NCI-H2107 (cell line): ENCODE data around the gene ALK.
"Not testable (repeated sequence)": the region's sequence is repeated elsewhere in the genome, so short reads cannot be mapped to it uniquely, and the experiment has no call there.

ENCODE experiments used
- DNase-seq: peaks from one replicate; lab custom pipeline; 2025; lab: John Stamatoyannopoulos, UW

The ALK gene

DNA sequence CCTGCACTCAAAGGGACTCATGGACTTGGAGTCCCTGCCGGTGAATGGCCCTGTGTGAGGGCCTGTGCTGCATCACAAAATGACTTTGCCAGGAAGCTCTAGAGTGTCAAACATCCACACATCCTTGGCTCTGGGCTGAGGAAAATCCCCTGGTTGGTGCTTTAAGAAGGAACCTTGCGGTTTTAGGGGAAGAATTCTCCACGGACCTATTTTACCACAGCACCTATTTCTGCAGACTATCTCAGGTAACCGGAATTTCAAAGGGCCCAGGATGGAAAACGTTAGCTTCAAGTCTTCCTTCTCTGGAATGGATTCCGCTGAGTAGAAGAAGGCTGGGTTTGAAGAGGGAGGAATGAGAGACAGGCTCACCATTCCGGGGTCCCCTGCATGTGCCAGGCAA, 166.2 kb downstream of the ALK start:
- DNase-seq, result no peak

GRCh38 chr2:29753671-29754444, 167.5 kb downstream of the ALK start:
- no peak for DNase-seq

- DNase-seq, result no peak
Observed at GRCh38 chr2:29751390-29751789, 170.0 kb downstream of the ALK start.

- not testable (repeated sequence) for DNase-seq
Observed at GRCh38 chr2:29750463-29750862, 170.9 kb downstream of the ALK start.

DNA sequence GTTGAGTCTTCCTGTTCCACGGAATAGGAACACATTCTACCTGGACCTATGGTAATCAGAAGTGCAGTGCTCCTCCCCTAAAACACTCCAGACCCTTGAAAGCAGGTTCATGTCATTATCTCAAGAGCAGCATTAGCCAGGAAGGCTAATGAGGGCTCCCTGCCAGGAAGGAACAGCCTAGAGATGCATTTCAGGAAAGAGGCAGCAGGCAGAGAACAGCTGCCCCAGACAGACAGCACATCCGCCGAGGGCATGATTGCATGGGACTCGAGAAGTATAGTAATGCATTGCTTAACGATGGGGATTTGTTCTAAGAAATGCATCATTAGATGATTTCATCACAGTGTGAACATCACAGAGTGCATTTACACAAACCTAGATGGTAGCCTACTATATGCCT, 171.5 kb downstream of the ALK start:
- no peak for DNase-seq

GRCh38 chr2:29749041-29749440, 172.3 kb downstream of the ALK start:
- DNase-seq, result no peak

- no peak for DNase-seq
Observed at GRCh38 chr2:29747786-29748470, 173.5 kb downstream of the ALK start.

DNA sequence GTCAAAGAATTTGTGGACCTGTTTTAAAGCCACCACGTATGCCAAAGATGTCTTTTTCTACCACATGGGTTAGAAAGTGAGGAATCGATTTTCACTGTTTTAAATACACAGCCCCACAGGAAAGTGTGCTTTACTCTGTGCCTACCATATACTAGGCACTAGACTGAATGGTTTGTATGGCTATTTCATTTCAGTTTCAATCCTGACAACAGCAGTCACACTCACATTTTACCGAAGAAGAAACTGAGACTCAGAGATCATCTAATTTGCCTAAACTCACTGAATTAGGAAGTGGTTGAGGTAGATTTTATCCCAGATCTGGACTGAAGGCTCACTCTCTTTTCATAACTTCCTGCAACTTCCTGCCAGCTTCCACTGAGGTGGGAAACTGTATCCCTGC, 176.4 kb downstream of the ALK start:
- DNase-seq, result no peak

GRCh38 chr2:29743516-29743915, 177.9 kb downstream of the ALK start:
- no peak for DNase-seq

GRCh38 chr2:29742656-29743055, 178.7 kb downstream of the ALK start:
- DNase-seq, result no peak

DNA sequence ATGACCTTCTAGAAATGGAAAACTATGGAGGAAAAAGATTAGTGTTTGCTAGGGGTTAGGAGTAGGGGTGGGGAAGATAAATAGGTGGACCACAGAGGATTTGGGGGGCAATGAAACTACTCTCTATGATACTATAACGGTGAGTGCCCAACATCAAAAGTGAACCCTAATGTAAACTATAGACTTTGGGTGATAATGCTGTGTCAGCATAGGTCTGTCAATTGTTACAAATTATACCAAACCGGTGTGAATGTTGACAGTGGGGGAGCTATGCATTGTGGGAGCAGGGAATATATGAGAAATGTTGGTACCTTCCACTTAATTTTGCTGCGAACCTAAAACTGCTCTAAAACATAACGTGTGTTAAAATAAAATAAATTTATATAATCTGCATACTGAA, 180.3 kb downstream of the ALK start:
- DNase-seq, result no peak

DNA sequence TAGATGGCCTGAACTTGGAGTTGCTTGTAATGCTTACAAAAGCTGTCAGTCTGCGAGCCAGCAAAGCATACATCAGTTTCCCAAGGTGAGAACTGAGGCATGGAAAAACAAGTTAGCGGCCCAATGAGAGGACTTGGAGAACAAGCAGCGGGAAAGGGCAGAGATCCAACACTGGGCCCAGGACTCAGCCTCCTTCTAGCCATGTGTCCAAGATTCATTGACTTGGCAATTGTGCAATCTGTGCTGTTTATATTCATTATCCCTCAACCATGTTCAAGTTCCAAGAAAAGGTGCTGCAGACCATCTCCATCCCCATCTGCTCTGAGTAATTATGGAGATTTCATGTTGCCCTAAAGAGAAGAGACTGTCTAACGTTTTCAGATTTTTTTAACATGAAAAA, 187.4 kb downstream of the ALK start:
- no peak for DNase-seq

GRCh38 chr2:29733213-29733612, 188.2 kb downstream of the ALK start:
- DNase-seq, result no peak

DNA sequence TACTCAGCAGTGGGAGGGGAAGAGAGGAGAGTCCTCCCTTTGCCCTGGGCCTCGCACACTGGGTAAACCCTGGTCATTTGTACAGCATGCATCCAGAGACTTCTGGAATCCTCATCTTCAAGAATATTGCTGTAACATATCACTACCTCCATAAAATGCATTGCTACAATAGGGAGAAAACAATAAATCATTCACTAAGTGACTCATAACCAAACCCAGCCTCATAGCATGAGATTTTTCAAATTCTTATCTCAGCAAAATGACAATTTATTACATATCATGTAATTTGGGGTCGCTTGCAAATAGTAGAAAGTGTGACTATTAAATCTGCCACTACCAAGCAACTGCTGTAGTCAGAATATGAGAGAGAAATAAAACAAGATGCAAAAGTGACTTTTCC, 189.4 kb downstream of the ALK start:
- DNase-seq, result no peak

DNA sequence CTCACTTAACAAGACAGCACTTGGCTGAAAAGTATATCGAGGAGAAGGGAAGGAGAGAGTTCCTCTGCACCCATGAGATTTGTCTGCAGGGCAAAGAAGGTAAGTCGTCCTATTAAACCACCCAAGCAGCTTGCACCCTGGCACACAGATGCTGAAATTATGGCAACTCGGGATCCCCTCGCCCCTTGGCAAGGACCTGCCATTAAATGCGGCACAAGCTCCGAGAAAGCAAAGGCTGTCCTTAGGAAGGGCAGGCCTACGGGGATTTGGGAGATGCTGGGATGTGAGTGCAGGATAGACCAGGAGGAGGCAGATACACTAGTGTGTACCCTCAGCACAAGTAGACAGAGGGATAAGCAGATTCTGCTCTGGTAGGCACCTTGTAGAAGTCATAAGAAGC, 191.5 kb downstream of the ALK start:
- no peak for DNase-seq

GRCh38 chr2:29729401-29729800, 192.0 kb downstream of the ALK start:
- DNase-seq, result no peak

- DNase-seq, result no peak
Observed at GRCh38 chr2:29726976-29727375, 194.4 kb downstream of the ALK start.

DNA sequence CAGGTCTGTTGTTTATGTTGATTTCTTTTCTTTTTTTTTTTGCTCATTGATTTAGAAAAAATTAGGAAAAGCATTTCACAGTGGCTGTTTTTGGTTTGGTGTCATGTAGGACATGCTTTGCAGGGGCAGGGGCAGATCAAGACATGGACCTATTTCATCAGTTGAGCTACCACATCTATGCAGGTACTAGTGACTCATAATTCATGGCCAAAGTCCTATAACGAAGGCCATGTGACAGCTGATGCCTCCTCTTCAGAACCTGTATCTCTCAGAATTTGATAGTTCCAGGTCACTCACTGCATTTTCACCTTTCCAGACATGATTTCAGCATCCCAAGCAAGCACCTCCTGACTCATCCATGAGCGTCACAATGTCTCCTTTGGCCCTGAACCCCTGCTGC, 195.8 kb downstream of the ALK start:
- DNase-seq, result no peak

GRCh38 chr2:29724282-29724681, 197.1 kb downstream of the ALK start:
- DNase-seq, result no peak

DNA sequence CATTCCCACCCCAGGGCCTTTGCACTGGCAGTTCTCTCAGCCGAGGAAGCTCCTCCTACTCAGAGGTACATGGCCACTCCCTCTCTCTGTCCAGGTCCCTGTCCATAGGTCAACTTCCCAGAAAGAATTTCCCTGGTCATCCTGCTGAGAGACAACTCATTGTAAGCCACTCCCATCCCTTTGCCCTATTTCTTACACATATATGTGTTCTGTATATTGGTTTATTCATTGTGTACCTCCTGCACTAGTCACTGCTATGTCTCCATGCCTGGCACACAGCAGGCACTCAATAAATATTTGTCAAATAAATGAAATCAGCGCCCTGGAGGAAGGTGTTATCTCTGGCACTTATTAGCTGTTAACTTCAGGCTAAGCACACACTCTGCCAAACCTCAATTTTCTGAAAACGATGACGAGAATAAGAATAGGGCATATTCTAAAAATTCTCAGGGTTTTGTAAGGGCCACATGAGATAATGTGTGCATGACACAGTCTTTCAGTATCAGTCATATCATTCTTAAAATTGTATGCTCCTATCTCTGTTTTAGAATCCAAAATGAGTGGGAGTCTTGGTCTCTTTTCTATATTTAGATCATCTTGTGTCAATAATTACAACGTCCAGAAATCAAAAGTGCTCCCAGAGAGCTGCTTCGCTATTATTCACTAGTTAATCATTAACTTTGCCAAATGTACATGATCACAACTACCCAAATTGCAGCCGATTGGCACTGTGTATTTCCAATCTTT, 198.0 kb downstream of the ALK start:
- no peak for DNase-seq

DNA sequence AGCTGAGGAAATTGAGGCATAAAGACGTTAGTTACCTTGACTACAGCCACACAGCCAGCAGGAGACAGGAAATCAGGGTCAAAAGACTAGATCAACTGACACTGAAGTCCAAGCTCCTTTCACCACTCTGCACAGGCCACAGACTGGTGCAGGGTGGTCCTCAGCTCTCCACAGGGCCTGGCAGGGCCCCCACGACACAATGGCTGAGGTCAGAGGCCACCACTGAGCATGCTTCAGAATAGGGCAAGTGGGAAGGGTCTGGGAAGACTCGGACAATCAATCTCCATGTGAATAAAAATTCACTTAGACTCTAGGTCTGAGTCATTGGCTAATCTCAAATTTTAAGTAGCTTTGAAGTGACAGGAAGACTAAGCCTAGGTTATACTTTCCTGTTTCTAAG, 201.7 kb downstream of the ALK start:
- DNase-seq, result no peak

GRCh38 chr2:29718076-29718686, 203.2 kb downstream of the ALK start:
- DNase-seq, result no peak

GRCh38 chr2:29715655-29716054, 205.7 kb downstream of the ALK start:
- DNase-seq, result no peak
